Testis (tissue), 3 donors: Measurements from ENCODE around the gene BRD3OS. TPM values are rescaled to one million over a fixed set of nuclear protein-coding genes. Genes with fewer than 3 reads are reported as not detected.

Experiments
- DNase-seq: peaks from one replicate; pipeline ENCODE4 v3.0.0-alpha.2; 2019
- H3K27ac ChIP-seq, 2 donors: fragments of 200-600 bp; sonication (generic); one replicate each; pipeline ENCODE4 v1.5.1; 2019
- H3K27me3 ChIP-seq: fragments of 200-600 bp; sonication (generic); one replicate; pipeline ENCODE4 v1.5.1; 2019
- H3K36me3 ChIP-seq: fragments of 200-600 bp; sonication (generic); one replicate; pipeline ENCODE4 v1.5.1; 2017; ENCODE audit warnings: low read depth; ENCODE audit errors: missing control alignments
- H3K4me1 ChIP-seq: fragments of 200-600 bp; sonication (generic); one replicate; pipeline ENCODE4 v1.5.1; 2019
- H3K4me3 ChIP-seq, 2 donors: fragments of 200-600 bp; sonication (generic); one replicate each; pipeline ENCODE4 v1.5.1; 2017 to 2019
- H3K9me3 ChIP-seq: fragments of 200-600 bp; sonication (generic); one replicate; pipeline ENCODE4 v1.5.1; 2017
- POLR2A ChIP-seq: fragments of 450-650 bp; IDR thresholded peaks from one replicate; pipeline ENCODE4 v1.6.1; 2017; ENCODE audit warnings: antibody characterized with exemption, mild to moderate bottlenecking, moderate library complexity
- WGBS, 2 donors: methylation state at CpG; one replicate each; pipeline ENCODE4 v1.1.5; 2018; 5-methylcytosine and 5-hydroxymethylcytosine counted together
- intact Hi-C: fragments of 100-400 bp; cut with DNase I; formaldehyde crosslinking; loops from one replicate; pipeline ENCODE4 v1.15.1; 2023; ENCODE audit warnings: low total_unique reads
- polyA plus RNA-seq: library from polyadenylated mRNA; stranded (reverse); fragments of 350-450 nt; fragmentation: Illumina TruSeq; extraction: RNeasy Lipid Tissue Mini Kit (QIAGEN cat#74804); gene quantifications from one replicate; pipeline ENCODE4 v1.2.3, GENCODE V29; 2014; ENCODE audit warnings: low read depth, low replicate concordance; ENCODE audit not compliant: insufficient read depth
- total RNA-seq, 2 donors: library from RNA; depleted of rRNA; stranded (reverse); fragments of >200 nt; gene quantifications; one replicate each; pipeline ENCODE4 v1.2.3, GENCODE V29; 2016
- TF ChIP-seq, protein P1 (sequence below), 3 experiments: fragments of 450-650 bp in 2 of 3; fragments of 200-600 bp in 1 of 3; sonication (generic) in 1 of 3; IDR thresholded peaks; one replicate each; pipeline ENCODE4 v1.5.1; 2016 to 2019; ENCODE audit warnings: antibody characterized with exemption in 3 of 3, mild to moderate bottlenecking in 2 of 3, moderate library complexity in 1 of 3

The BRD3OS gene
- total and polyA plus RNA-seq, 3 donors from 2014 or later = 18.9 to 29.5 (median 19.0) TPM

DNA sequence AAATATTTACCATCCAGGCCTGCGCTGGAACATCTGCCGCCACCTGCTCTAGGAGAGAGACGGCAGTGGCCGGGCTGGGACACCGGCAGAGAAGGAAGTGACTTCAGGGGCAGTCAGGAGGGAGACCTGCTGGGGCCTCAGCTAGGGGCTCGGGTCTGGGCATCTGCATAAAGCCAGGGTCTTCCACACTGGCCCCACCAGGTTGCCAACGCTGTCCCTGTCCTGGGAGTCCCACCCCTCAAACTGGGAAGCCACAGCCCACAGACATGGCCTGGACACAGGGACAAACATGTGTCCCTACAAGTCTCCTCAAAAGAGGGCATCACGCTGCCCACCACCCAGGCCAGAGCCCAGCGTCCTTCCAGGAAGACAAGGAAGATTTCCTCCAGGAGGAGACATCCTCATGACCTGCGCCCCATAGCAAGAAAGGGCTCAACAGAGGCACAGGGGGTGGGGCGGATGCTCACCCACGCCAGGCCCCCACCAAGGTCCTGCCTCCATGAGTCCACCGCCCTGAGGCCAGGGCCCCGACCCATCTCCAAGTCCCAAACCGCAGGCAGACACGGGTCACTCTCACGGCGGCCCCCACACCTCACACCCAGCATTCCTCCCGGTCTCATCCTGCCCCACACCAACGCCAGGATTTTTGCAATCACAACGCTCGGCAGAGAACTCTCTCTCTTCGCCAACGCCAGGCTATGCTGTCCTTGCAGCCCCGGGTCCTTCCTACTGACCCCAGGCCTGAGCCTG lies 42.1 kb upstream of the BRD3OS start:
- DNase-seq = no peak
- no peaks in the 10 kb centered on the region for H3K9me3 ChIP-seq
- H3K4me1 ChIP-seq = no peaks in the 10 kb centered on the region
- intact Hi-C loops = no loop called here
- H3K27ac ChIP-seq = no peak overlapping the region
- TF ChIP-seq POLR2A = no peak
- TF ChIP-seq, protein P1, sequence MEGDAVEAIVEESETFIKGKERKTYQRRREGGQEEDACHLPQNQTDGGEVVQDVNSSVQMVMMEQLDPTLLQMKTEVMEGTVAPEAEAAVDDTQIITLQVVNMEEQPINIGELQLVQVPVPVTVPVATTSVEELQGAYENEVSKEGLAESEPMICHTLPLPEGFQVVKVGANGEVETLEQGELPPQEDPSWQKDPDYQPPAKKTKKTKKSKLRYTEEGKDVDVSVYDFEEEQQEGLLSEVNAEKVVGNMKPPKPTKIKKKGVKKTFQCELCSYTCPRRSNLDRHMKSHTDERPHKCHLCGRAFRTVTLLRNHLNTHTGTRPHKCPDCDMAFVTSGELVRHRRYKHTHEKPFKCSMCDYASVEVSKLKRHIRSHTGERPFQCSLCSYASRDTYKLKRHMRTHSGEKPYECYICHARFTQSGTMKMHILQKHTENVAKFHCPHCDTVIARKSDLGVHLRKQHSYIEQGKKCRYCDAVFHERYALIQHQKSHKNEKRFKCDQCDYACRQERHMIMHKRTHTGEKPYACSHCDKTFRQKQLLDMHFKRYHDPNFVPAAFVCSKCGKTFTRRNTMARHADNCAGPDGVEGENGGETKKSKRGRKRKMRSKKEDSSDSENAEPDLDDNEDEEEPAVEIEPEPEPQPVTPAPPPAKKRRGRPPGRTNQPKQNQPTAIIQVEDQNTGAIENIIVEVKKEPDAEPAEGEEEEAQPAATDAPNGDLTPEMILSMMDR (IDR thresholded peaks at IDR 0.05) = no peak
- H3K4me3 ChIP-seq = no peak overlapping the region
- no peaks in the 10 kb centered on the region for H3K27me3 ChIP-seq
- H3K36me3 ChIP-seq = no peaks in the 10 kb centered on the region
- WGBS, 2 donors = 90 to 91% methylated on average over 12 to 25 of the region's 25 CpGs

DNA sequence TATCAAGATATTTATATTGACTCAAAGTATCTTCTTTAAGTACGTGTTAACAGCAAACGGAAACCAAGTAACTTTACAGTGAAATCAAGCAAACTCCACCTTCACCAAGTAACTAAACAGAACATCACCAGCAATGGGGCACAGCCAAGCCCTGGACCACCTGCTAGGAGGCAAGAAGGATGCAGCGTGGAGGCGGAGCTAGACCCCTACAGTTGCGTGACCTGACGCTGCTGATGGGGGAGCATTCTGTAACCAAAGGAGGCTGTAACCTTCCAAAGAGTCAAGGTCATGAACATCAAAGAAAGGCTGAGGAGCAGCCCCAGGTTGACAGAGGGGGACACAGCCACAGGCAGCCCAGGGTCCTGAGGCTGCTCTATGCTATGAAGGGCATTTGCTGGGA lies 39.2 kb upstream of the BRD3OS start:
- H3K4me1 ChIP-seq = no peaks in the 10 kb centered on the region
- H3K4me3 ChIP-seq = no peak overlapping the region
- H3K36me3 ChIP-seq = no peaks in the 10 kb centered on the region
- no peak overlapping the region for H3K27ac ChIP-seq
- 55 to 70% methylated on average over 6 of the region's 6 CpGs for WGBS, 2 donors
- H3K27me3 ChIP-seq = no peaks in the 10 kb centered on the region
- TF ChIP-seq POLR2A = no peak
- TF ChIP-seq, protein P1 (IDR thresholded peaks at IDR 0.05) = no peak
- H3K9me3 ChIP-seq = no peaks in the 10 kb centered on the region
- intact Hi-C loops = no loop called here
- DNase-seq = no peak

DNA sequence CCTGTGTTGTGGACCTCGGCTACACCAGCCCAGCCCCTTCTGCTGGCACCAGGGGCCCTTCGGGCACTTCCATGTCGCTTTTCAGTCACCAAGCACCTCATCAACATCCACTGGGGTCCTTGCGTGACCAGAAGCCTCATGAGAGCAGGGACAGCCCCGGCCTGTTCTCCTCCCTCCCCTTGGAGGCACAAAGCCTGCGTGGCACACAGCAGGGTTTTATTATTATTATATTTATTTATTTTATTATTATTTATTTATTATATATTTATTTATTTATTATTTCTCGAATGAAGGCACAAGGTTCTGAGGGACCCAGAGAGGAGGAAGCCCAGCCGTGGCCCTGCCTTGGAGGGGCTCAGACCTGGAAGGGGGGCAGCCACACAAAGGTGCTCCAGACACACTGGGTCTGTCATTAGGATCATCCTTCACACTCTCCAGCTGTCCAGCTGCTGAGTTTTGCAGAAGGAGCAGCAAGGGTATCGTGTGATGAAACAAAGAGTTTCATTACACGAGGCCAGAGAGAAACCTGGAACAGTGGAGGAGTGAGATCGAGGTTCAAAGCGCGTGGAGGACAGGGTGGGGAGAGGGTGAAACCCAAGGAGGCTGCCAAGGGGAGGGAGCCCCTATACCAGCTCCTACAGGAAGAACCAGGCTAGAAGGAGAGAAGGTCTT lies 38.4 kb upstream of the BRD3OS start:
- intact Hi-C loops = no loop called here
- Histone ChIP-seq H3K36me3 (no peaks in the 10 kb centered on the region), H3K27me3 (no peaks in the 10 kb centered on the region), H3K4me3 (no peak overlapping the region), H3K27ac (no peak overlapping the region), H3K9me3 (no peaks in the 10 kb centered on the region), H3K4me1 (no peaks in the 10 kb centered on the region)
- TF ChIP-seq POLR2A = no peak
- TF ChIP-seq, protein P1 (IDR thresholded peaks at IDR 0.05) = no peak
- WGBS, 2 donors = 91 to 92% methylated on average over 13 of the region's 13 CpGs
- no peak for DNase-seq

DNA sequence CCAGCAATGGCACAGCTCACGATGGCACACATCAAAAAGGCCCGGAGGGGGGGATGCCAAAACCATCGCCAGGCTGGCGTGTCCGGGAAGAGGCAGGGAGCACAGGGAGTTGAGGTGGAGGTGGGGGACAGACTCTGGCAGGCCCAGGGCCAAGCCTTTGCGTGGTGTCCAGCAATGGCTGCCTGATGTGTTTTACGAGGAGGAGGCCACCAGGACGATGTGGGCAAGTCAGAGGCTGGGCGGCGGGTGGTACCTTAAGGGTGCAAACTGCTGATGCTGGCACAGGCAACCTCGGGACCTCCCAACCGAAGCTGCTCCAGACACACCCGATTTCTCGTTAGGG lies 37.9 kb upstream of the BRD3OS start:
- H3K27me3 ChIP-seq = no peaks in the 10 kb centered on the region
- no peak for DNase-seq
- TF ChIP-seq POLR2A = no peak
- TF ChIP-seq, protein P1 (IDR thresholded peaks at IDR 0.05) = no peak
- no peak overlapping the region for H3K4me3 ChIP-seq
- no peaks in the 10 kb centered on the region for H3K9me3 ChIP-seq
- H3K36me3 ChIP-seq = no peaks in the 10 kb centered on the region
- intact Hi-C loops = no loop called here
- H3K27ac ChIP-seq = no peak overlapping the region
- H3K4me1 ChIP-seq = no peaks in the 10 kb centered on the region
- WGBS, 2 donors = 87 to 95% methylated on average over 13 to 14 of the region's 14 CpGs
